GM18505 (cell line): Measurements from ENCODE around the gene PLSCR1.

Source experiments
- ATAC-seq: cut with Tn5 transposase; IDR thresholded peaks from one replicate; pipeline ENCODE4 v1.9.1; 2021; ENCODE audit not compliant: unreplicated experiment
- POLR2A ChIP-seq: IDR thresholded peaks from 4 replicates; pipeline ENCODE4 v1.6.1; 2011; ENCODE audit warnings: borderline replicate concordance; ENCODE audit not compliant: insufficient read depth, insufficient read length; ENCODE audit errors: extremely low read depth

The PLSCR1 gene

DNA sequence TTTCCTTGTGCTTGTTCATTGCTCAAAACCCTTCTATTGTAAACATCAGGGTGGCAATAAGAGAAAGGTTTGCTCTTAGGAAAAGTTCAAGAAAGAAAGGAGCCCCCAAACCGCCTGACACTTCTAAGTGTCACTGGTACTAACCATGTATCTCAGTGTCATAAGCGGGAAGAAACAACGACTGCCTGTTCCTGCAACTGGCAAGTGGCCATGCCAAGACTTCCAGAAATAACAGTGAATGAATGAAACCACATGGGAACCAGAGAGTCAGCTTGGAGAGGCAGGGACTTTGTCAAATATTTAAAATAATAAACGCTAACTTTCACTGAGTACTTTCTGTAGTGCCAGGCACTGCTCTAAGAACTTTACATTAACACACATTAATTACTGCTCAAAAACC is 76.2 kb downstream of the PLSCR1 start:
- no peak for TF ChIP-seq POLR2A
- no peak for ATAC-seq

DNA sequence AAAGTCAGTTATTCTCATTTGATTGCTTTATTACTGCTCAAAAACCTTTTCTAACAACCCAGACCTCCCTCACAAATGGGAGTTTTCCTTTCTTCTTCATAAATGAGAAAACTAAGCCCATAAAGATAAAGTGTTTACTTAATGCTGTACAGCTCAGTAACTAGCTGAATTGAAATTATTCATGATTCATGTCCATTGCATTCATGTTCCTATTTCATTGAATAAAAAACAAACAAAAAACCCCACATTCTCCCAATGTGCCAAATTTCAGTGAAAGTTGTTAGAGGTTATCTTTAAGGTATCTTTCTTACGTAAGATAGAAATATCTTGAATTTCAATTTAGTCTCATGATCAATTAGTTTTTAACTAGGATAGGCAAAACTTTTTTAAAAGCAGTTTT is 77.8 kb downstream of the PLSCR1 start:
- ATAC-seq, result no peak
- no peak for TF ChIP-seq POLR2A

DNA sequence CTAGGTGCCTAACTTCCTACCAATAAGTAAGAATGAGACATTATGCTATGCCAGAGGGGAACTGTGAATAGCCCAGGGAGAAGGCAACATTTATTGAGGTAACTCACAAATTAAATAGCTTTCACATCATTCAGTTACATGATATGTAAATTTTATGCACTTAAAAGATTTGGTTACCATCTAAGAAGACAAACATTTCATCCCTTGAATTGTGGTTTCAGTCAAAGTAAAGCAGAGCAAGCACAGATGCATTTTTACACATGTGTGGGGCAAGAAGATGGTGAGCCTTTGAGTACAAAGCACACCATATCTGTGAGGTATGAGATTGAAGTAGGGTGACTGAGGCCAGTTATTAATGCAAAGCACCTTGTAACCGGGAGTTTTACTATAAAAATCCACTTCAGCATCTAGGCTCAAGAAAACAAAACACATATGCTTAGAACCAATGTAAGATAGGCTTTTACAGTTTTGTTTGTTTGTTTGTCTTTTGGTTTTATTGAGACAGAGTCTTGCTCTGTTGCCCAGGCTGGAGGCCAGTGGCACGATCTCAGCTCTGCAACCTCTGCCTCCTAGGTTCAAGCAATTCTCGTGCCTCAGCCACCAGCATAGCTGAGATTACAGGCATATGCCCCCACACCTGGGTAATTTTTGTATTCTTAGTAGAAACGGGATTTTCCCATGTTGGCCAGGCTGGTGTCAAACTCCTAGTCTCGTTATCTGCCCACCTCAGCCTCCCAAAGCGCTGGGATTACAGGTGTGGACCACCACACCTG is 78.5 kb downstream of the PLSCR1 start:
- TF ChIP-seq POLR2A, result no peak

More for the DNA sequence above, 78.5 kb downstream of the PLSCR1 start:
- no peak for ATAC-seq
